GM19467 (cell line): ENCODE data around the gene ELOVL3.
"Not testable (repeated sequence)": the region's sequence is repeated elsewhere in the genome, so short reads cannot be mapped to it uniquely, and the experiment has no call there.

Experiments used
- ATAC-seq: cut with Tn5 transposase; IDR thresholded peaks from one replicate; pipeline ENCODE4 v1.9.1; 2021; ENCODE audit warnings: mild to moderate bottlenecking, moderate library complexity; ENCODE audit not compliant: unreplicated experiment

Gene ELOVL3, protein sequence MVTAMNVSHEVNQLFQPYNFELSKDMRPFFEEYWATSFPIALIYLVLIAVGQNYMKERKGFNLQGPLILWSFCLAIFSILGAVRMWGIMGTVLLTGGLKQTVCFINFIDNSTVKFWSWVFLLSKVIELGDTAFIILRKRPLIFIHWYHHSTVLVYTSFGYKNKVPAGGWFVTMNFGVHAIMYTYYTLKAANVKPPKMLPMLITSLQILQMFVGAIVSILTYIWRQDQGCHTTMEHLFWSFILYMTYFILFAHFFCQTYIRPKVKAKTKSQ

DNA sequence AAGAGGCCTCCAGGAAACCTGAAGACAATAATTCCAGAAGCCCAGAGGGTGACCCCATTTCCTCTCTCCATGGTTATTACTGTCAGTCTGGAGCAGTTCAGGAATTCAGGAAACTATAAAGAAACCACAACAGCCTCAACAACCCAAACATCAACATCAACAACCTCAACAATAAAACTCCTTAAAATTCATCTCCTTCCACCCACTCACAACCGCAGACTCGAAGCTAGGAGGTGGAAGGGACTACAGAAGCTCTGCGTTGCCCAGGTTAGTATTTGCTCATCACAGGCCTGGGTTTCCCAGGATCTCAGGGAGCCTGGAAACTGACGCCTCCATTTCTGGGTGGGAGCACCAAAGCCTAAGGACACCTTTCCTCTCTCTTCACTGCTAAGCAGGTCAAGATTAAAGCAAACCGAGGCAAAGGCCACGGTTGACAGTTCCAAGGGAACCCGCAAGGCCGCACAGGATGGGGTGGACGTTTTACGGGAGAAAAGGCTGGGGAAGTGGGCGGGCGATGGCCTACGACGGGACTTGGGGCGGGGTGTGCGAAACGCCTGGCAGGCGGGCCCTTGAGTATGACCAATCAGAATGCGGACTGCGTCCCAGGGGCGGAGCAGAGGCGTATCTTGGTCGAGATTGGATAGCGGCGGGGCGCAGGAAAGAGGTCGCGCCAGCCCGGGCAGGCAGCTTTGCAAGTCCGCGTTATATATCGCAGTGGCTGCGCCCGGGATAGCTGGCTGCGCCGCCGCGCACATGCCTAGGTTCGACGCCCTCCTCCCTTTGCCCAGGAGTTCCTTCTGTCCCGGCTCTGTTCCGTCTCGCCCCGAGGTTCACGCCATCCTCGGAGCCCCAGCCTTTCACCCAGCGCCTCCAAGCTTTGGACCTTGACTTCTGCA, at the start of gene ELOVL3:
ELOVL3 (plus strand) TSS at position 654 of the 896 bp plus-strand sequence. CDS start 250 bp downstream, outside the sequence.
- peak; percentile 80 for ATAC-seq

DNA sequence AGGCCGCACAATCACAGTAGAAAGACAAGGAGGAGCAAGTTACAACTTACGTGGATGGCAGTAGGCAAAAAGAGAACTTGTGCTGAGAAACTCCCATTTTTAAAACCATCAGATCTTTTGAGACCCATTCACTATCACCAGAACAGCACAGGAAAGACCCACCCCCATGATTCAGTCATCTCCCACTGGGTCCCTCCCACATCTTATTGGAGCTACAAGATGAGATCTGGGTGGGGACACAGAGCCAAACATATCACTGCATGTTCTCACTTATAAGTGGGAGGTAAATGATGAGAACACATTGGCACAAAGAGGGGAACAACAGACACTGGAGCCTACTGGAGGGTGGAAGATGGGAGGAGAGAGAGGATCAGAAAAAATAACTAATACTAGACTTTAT, 41.5 kb upstream of the ELOVL3 start:
- no peak for ATAC-seq

DNA sequence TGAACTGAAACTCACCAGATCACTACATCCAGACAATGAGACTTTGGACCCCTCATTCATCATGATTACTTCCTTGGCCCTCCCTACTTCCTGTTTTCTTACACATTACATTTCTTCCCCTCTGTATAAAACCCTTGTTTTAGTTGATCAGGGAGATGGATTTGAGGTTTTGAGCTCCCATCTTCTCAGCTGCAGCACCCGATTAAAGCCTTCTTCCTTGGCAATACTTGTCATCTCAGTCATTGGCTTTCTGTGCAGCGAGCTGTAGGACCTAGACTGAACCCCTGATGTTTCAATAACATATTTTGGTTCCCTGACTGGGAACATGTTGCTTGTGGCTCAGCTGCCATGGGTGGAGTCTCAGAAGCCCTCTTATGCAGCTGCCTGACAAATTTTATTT, 40.8 kb upstream of the ELOVL3 start:
- ATAC-seq: no peak

- ATAC-seq: no peak
Measured at GRCh38 chr10:102185811-102186527, 40.1 kb upstream of the ELOVL3 start.

DNA sequence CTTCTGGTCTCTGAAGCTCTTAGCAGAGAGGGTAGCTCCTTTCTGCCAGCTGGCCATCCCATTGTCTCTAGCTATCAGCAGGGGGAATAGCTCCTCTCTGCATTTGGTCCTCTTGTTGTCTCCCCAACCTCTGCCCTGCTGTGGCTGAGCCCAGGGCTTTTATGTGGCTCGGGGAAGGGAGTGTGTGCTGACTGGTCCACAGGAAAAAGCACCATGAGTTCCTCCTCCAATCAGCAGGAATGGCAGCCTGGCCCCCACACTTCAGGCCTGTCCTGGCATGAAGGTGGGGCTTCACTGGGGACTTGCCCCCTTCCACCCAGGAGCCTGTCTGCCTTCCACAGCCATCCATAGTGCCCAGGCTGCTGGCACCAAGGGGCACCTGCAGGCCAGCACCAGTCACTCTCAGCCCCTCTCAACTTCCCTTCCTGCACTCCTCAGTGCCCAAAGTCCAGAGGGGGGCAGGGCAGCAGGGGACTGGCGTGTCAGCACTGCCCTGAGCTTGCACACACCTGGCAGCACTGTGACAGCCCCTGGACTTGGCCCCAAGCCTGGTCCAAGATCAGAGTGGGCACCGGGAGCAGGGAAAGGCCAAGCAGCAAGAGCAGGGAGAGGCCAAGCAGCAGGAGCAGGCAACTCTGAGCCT, 37.7 kb upstream of the ELOVL3 start:
- ATAC-seq: no peak

DNA sequence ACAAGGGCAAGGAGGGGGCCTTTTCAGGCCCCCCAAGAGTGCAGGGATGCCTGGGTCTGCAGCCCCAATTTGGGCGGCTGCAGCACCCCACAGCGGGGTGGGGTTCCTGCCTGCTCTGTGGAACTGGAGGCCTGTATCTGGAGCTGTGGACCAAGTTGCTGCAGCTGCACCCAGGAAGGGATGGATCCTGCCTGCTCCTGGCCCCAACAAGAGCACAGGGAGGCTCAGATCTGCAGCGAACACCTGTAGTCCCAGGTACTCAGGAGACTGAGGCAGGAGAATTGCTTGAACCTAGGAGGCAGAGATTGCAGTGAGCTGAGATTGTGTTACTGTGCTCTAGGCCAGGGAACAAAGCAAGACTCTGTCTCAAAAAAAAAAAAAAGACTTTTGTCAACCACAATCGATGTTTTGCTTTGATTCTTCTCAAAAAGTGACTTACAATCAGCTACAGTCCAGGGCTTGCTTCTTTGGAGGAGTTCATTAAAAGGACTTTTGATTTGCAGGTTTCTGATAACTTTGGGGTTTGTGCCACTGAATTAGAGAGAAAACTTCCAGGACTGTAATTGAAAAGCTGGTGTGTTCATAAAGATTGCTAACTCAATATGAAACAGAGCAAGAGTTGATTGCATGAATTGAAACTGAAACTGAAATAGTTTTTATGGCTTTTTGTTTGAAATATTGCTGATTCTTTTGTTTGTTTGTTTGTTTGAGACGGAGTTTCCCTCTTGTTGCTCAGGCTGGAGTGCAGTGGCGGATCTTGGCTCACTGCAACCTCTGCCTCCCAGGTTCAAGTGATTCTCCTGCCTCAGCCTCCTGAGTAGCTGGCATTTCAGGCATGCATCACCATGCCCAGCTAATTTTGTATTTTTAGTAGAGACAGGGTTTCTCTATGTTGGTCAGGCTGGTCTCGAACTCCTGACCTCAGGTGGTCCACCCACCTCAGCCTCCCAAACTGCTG, 36.9 kb upstream of the ELOVL3 start:
- ATAC-seq: not testable (repeated sequence)

DNA sequence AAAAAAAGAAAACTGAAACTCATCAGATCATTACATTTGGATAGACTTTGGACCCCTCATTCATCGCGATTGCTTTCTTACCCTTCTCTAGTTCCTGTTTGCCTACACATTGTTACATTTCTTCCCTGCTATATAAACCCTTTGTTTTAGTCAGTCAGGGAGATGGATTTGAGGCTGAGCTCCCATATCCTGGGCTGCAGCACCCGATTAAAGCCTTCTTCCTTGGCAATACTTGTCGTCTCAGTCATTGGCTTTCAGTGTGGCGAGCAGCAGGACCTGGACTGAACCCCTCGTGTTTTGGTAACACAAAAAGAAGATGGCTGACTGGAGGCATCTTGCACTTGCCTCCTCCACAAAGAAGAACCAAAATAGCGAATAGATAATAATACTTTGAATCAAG, 34.1 kb upstream of the ELOVL3 start:
- no peak for ATAC-seq

- no peak for ATAC-seq
Measured at GRCh38 chr10:102195296-102195870, 30.7 kb upstream of the ELOVL3 start.

DNA sequence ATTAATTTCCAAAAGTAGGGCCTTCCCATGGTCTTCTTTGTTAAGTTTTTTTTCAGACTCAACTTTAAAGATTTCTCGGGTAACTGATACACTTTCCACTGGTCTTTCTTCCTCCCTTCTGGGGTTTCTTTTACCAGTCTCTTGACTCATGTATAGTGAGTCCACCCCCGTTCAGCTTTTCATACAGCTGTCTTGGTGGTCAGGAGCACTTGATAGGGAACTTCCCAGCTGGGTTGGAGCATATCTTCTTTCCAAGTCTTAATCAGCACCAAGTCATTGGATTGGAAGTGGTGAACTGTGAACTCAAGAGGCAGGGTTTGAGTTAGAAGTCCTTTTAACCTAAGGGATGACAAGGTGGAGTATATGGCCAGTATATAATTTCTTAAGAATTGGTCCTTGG, 29.2 kb upstream of the ELOVL3 start:
- no peak for ATAC-seq

DNA sequence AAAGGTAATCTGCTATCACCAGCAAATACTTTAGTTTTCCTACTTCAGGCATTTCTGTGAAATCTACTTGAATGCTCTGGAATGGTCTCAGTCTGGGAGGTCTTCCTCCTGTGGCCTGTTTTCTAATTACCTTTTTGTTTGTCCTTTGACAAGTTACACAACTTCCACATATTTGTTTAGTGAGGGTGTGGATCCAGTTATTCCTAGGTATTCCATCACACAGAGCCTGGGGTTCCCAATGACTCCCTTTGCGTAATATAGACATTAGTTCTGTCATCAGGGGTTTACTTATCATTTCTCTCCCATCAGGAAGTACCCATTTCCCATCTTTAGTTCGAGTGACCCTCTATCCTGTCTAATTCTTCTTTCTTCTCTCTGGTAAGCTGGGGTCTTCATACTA, 28.1 kb upstream of the ELOVL3 start:
- ATAC-seq: no peak

- ATAC-seq: no peak
Measured at GRCh38 chr10:102200751-102201640, 25.1 kb upstream of the ELOVL3 start.

GRCh38 chr10:102202386-102202785, 23.7 kb upstream of the ELOVL3 start:
- ATAC-seq: no peak

- no peak for ATAC-seq
Measured at GRCh38 chr10:102208311-102209035, 17.6 kb upstream of the ELOVL3 start.

GRCh38 chr10:102211615-102212299, 14.3 kb upstream of the ELOVL3 start:
- no peak for ATAC-seq

- not testable (repeated sequence) for ATAC-seq
Measured at GRCh38 chr10:102213599-102213998, 12.5 kb upstream of the ELOVL3 start.

- ATAC-seq: no peak
Measured at GRCh38 chr10:102219370-102219769, 6.7 kb upstream of the ELOVL3 start.

DNA sequence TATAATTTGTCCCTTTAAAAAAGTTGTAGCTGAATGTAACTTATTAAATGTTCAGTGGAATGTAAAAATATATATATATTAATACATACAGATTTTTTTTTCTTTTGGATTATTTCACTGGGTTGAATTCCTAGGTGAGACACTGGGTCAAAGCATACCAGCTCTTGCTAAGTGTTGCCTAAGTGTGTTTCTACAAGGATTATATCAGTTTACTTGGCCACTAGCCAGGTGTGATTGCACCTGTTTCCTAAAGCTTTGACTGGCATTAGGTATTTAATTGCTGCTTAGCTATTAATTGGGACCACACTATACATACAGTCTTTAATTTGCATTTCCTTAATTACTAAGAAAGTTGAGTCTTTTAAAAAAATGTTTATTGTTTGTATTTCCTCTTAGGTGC, 5.5 kb upstream of the ELOVL3 start:
- no peak for ATAC-seq
